ENCODE data around the gene ERAL1. TPM values are rescaled to one million over a fixed set of nuclear protein-coding genes. Genes with fewer than 3 reads are reported as not detected.

Gene ERAL1
- polyA plus RNA-seq, 1 experiment: 84.1 TPM

- ChIA-PET POLR2A (no interaction called here), CTCF (interaction anchor here (1.0 to 7.4 kb wide), 11 partner anchors 9 to 209 kb away, joined by 3 to 48 read pairs (median 6); partner anchors contain the start of genes FLOT2, NEK8 and TLCD1)
- peaks cover 33% of the 10 kb centered on the region for H3K36me3 ChIP-seq (ENCODE audit: control insufficient read depth, insufficient read depth, low read length)
- no peak overlapping the region for H3K4me3 ChIP-seq (ENCODE audit: low read depth, low read length)
- no peak for TF ChIP-seq CTCF (IDR thresholded peaks at IDR 0.05; ENCODE audit: insufficient read depth, low read depth, low read length)
- no peaks in the 10 kb centered on the region for H3K27me3 ChIP-seq (ENCODE audit: control insufficient read depth, insufficient read depth, low read length)
- DNase-seq (ENCODE audit: low read depth): no peak
Observed at GRCh38 chr17:28907709-28908475, 53.1 kb downstream of the ERAL1 start.

- POLR2A ChIA-PET: no interaction called here
- no peak for TF ChIP-seq CTCF (IDR thresholded peaks at IDR 0.05; ENCODE audit: insufficient read depth, low read depth, low read length)
- peaks cover 40% of the 10 kb centered on the region for H3K36me3 ChIP-seq (ENCODE audit: control insufficient read depth, insufficient read depth, low read length)
- H3K27me3 ChIP-seq (ENCODE audit: control insufficient read depth, insufficient read depth, low read length): no peaks in the 10 kb centered on the region
- H3K4me3 ChIP-seq (ENCODE audit: low read depth, low read length): no peak overlapping the region
- peak; percentile 40 for DNase-seq (ENCODE audit: low read depth)
- CTCF ChIA-PET: interaction anchor here (0.6 to 7.4 kb wide), 13 partner anchors 9 to 208 kb away, joined by 3 to 48 read pairs (median 5); partner anchors contain the start of genes FLOT2, NEK8 and TLCD1
Observed at GRCh38 chr17:28908640-28909167, 53.9 kb downstream of the ERAL1 start.

GRCh38 chr17:28910534-28910933, 55.7 kb downstream of the ERAL1 start:
- Histone ChIP-seq H3K4me3 (ENCODE audit: low read depth, low read length) (no peak overlapping the region), H3K27me3 (ENCODE audit: control insufficient read depth, insufficient read depth, low read length) (no peaks in the 10 kb centered on the region), H3K36me3 (ENCODE audit: control insufficient read depth, insufficient read depth, low read length) (peaks cover 47% of the 10 kb centered on the region)
- TF ChIP-seq CTCF (IDR thresholded peaks at IDR 0.05; ENCODE audit: insufficient read depth, low read depth, low read length): no peak
- POLR2A ChIA-PET: no interaction called here
- CTCF ChIA-PET: interaction anchor here (0.9 to 7.4 kb wide), 8 partner anchors 7 to 183 kb away, joined by 3 to 48 read pairs (median 4); partner anchors contain the start of genes NEK8 and TLCD1
- no peak for DNase-seq (ENCODE audit: low read depth)

Small RNAs within 50 kb of the gene (small RNA-seq; reads per million reads assigned to genes)
- gene RF00019 (ENCODE audit: insufficient read length, low read depth, low replicate concordance): not detected

Other genes with a start within 250 kb of the ERAL1 start
- 3.7 and 4.8 TPM in 2 replicates for gene RSKR, start 240.8 kb upstream of the ERAL1 start, polyA plus RNA-seq (2011; rRNA removed)
- gene BLTP2, start 209.9 kb upstream of the ERAL1 start, polyA plus RNA-seq (2011; rRNA removed): 142 and 206 TPM in 2 replicates
- 74.5 and 77.5 TPM in 2 replicates for gene SDF2, start 193.1 kb upstream of the ERAL1 start, polyA plus RNA-seq (2011; rRNA removed)
- 31.7 and 37.1 TPM in 2 replicates for gene SUPT6H, start 192.8 kb upstream of the ERAL1 start, polyA plus RNA-seq (2011; rRNA removed)
- 0.71 and 0.99 TPM in 2 replicates for gene PROCA1, start 143.1 kb upstream of the ERAL1 start, polyA plus RNA-seq (2011; rRNA removed)
- gene RAB34, start 137.1 kb upstream of the ERAL1 start, polyA plus RNA-seq (2011; rRNA removed): 307 and 473 TPM in 2 replicates
- gene RPL23A, start 135.0 kb upstream of the ERAL1 start, polyA plus RNA-seq (2011; rRNA removed): 486 and 1,227 TPM in 2 replicates
- gene TLCD1, start 128.8 kb upstream of the ERAL1 start, polyA plus RNA-seq (2011; rRNA removed): 9.4 and 9.8 TPM in 2 replicates
- 3.8 and 5.3 TPM in 2 replicates for gene NEK8, start 126.2 kb upstream of the ERAL1 start, polyA plus RNA-seq (2011; rRNA removed)
- gene TRAF4, start 111.0 kb upstream of the ERAL1 start, polyA plus RNA-seq (2011; rRNA removed): 26.4 and 55.6 TPM in 2 replicates
- 4.4 and 5.2 TPM in 2 replicates for gene FAM222B, start 12.2 kb upstream of the ERAL1 start, polyA plus RNA-seq (2011; rRNA removed)
- 62.2 and 86.0 TPM in 2 replicates for gene FLOT2, start 42.7 kb downstream of the ERAL1 start, polyA plus RNA-seq (2011; rRNA removed)
- gene DHRS13, start 48.1 kb downstream of the ERAL1 start, polyA plus RNA-seq (2011; rRNA removed): 2.1 and 2.8 TPM in 2 replicates
- gene PHF12, start 96.5 kb downstream of the ERAL1 start, polyA plus RNA-seq (2011; rRNA removed): 10.4 and 16.5 TPM in 2 replicates
- not detected in 2 replicates for gene SEZ6, start 151.0 kb downstream of the ERAL1 start, polyA plus RNA-seq (2011; rRNA removed)
- 0.40 and 1.1 TPM in 2 replicates for gene PIPOX, start 188.1 kb downstream of the ERAL1 start, polyA plus RNA-seq (2011; rRNA removed)